ENCODE measurements around the gene INO80B. TPM values are rescaled to one million over a fixed set of nuclear protein-coding genes. Genes with fewer than 3 reads are reported as not detected.

Gene INO80B
- polyA plus RNA-seq, 1 of the 3 experiments (the other 2 are of a cell fraction), result 41.7 TPM

- TF ChIP-seq USF1 (IDR thresholded peaks at IDR 0.05; ENCODE audit: borderline replicate concordance, low read depth) (no peak), REST (IDR thresholded peaks at IDR 0.05; ENCODE audit: low read depth, low read length) (no peak), EZH2phosphoT487 (IDR thresholded peaks at IDR 0.05; ENCODE audit: borderline replicate concordance, low read depth) (no peak), YY1 (IDR thresholded peaks at IDR 0.05; ENCODE audit: low read depth) (no peak), POLR2AphosphoS5 (IDR thresholded peaks at IDR 0.05; ENCODE audit: low read depth, low read length) (no peak)
Measured at GRCh38 chr2:74439803-74440377, 15.0 kb upstream of the INO80B start (continued).

GRCh38 chr2:74440378-74441169 is 14.3 kb upstream of the INO80B start:
- peak; percentile 66 for TF ChIP-seq ELF1 (IDR thresholded peaks at IDR 0.05)
- TF ChIP-seq SIN3A (IDR thresholded peaks at IDR 0.05; ENCODE audit: borderline replicate concordance, low read depth, low read length), result peak; percentile 36; the same call in 1 of the 2 replicates
- peak; percentile 53 for TF ChIP-seq GABPA (IDR thresholded peaks at IDR 0.05; ENCODE audit: low read depth)
- TF ChIP-seq EP300 (IDR thresholded peaks at IDR 0.05; ENCODE audit: borderline replicate concordance in 1 of 2, low read depth in 1 of 2, low read length in 1 of 2), result no peak
- peak; percentile 17; the same call in 1 of the 2 replicates for TF ChIP-seq MXI1 (IDR thresholded peaks at IDR 0.05; ENCODE audit: low read depth, low read length)
- TF ChIP-seq FOXJ3 (CRISPR knock-in tag; IDR thresholded peaks at IDR 0.05), result no peak
- TF ChIP-seq YY1 (IDR thresholded peaks at IDR 0.05; ENCODE audit: low read depth), result 0 out of 2 replicates have a peak, but pooled peaks have one; percentile 14
- no peak for TF ChIP-seq RAD21 (IDR thresholded peaks at IDR 0.05; ENCODE audit: low read length)
- no peak for TF ChIP-seq NRF1 (IDR thresholded peaks at IDR 0.05; ENCODE audit: low read depth, low read length)
- peak; percentile 80 for TF ChIP-seq POLR2AphosphoS5 (IDR thresholded peaks at IDR 0.05; ENCODE audit: low read depth, low read length)
- peak; percentile 60; the same call in 1 of the 2 replicates for TF ChIP-seq TAF1 (IDR thresholded peaks at IDR 0.05; ENCODE audit: borderline replicate concordance, low read depth, low read length)
- TF ChIP-seq MAX (IDR thresholded peaks at IDR 0.05; ENCODE audit: low read depth), result peak; percentile 65
- peaks cover 20 to 27% of the 10 kb centered on the region in 2 experiments; a peak in 3 of 4 replicates for H3K4me1 ChIP-seq (ENCODE audit: control insufficient read depth in 1 of 2, insufficient read depth in 2 of 2, low read depth in 1 of 2, low read length in 1 of 2)
- no peaks in the 10 kb centered on the region for H3K9me3 ChIP-seq
- H3K36me3 ChIP-seq (replicated peaks in 1 of 2; ENCODE audit: control insufficient read depth in 1 of 2, insufficient read depth in 2 of 2, low read length in 1 of 2), result no peaks in the 10 kb centered on the region
- peak; percentile 99 for DNase-seq
- H3F3A ChIP-seq (replicated peaks; ENCODE audit: insufficient read depth), result peaks cover 6% of the 10 kb centered on the region
- peak overlapping the region; percentile 95 for H2AFZ ChIP-seq (ENCODE audit: low read depth)
- ChIA-PET CTCF (interaction anchor here (0.6 to 2.5 kb wide), 10 partner anchors 10 to 202 kb away, joined by 3 to 9 read pairs (median 3); partner anchors contain the start of genes INO80B and WBP1), POLR2A (interaction anchor here (0.7 to 3.0 kb wide), 12 partner anchors 9 to 74 kb away, joined by 3 to 27 read pairs (median 8); partner anchors contain the start of genes C2orf81, INO80B, MRPL53 and TLX2)
- H3K9me2 ChIP-seq, result no peaks in the 10 kb centered on the region
- H3K4me3 ChIP-seq (ENCODE audit: low read depth in 2 of 2, low read length in 1 of 2), result peak overlapping the region; percentile 73 to 75
- H3K79me2 ChIP-seq (ENCODE audit: insufficient read depth), result peaks cover 30% of the 10 kb centered on the region
- peak overlapping the region; percentile 97 for H3K4me2 ChIP-seq
- WGBS (ENCODE audit: low lambda C conversion rate), result 42% methylated on average over 24 of the region's 45 CpGs
- no peaks in the 10 kb centered on the region for H4K20me1 ChIP-seq (ENCODE audit: insufficient read depth)
- H3K27ac ChIP-seq (ENCODE audit: low read depth in 2 of 2, low read length in 1 of 2), result peak overlapping the region; percentile 64 to 98
- peak overlapping the region; percentile 77 for H3K9ac ChIP-seq
- no peaks in the 10 kb centered on the region for H3K27me3 ChIP-seq (ENCODE audit: insufficient read depth)
